DMS153 (cell line): Measurements from ENCODE around the gene BARX2.

ENCODE experiments used
- DNase-seq: peaks from one replicate; lab custom pipeline; 2025; lab: John Stamatoyannopoulos, UW

Gene BARX2

GRCh38 chr11:129402206-129403171, 26.8 kb downstream of the BARX2 start:
- no peak for DNase-seq

GRCh38 chr11:129404731-129405130, 29.1 kb downstream of the BARX2 start:
- DNase-seq = no peak

- no peak for DNase-seq
These were observed 33.3 kb downstream of the BARX2 start for GRCh38 chr11:129408865-129409444.

- DNase-seq = no peak
These were observed 34.8 kb downstream of the BARX2 start for GRCh38 chr11:129410395-129410960.

GRCh38 chr11:129412494-129412893, 36.8 kb downstream of the BARX2 start:
- DNase-seq = no peak

GRCh38 chr11:129414144-129414872, 38.7 kb downstream of the BARX2 start:
- DNase-seq = no peak

- no peak for DNase-seq
These were observed 40.6 kb downstream of the BARX2 start for GRCh38 chr11:129416080-129416820.

- DNase-seq = no peak
These were observed 41.8 kb downstream of the BARX2 start for GRCh38 chr11:129417458-129417857.

GRCh38 chr11:129418039-129418438, 42.4 kb downstream of the BARX2 start:
- DNase-seq = peak; percentile 11

- DNase-seq = no peak
These were observed 43.7 kb downstream of the BARX2 start for GRCh38 chr11:129419386-129419785.

- DNase-seq = no peak
These were observed 47.8 kb downstream of the BARX2 start for GRCh38 chr11:129423426-129423825.

GRCh38 chr11:129425214-129425613, 49.6 kb downstream of the BARX2 start:
- DNase-seq = no peak

GRCh38 chr11:129426038-129426437, 50.4 kb downstream of the BARX2 start:
- no peak for DNase-seq

- no peak for DNase-seq
These were observed 51.1 kb downstream of the BARX2 start for GRCh38 chr11:129426776-129427175.

GRCh38 chr11:129427376-129427775, 51.7 kb downstream of the BARX2 start:
- DNase-seq = no peak

GRCh38 chr11:129427816-129428406, 52.3 kb downstream of the BARX2 start:
- DNase-seq = no peak

GRCh38 chr11:129428557-129428956, 52.9 kb downstream of the BARX2 start:
- DNase-seq = no peak

- DNase-seq = peak; percentile 32
These were observed 59.2 kb downstream of the BARX2 start for GRCh38 chr11:129434641-129435498.

- DNase-seq = no peak
These were observed 60.0 kb downstream of the BARX2 start for GRCh38 chr11:129435499-129436245.
